Right lobe of liver (tissue), 6 donors: ENCODE measurements around the gene TAOK1. TPM values are rescaled to one million over a fixed set of nuclear protein-coding genes. Genes with fewer than 3 reads are reported as not detected.
A peak's percentile ranks its signal among the peaks of the same experiment; 100 is the strongest.

Experiments used
- ATAC-seq, 4 donors: fragments of 200-7000 bp; cut with Tn5 transposase; one replicate each; pipeline ENCODE4 v1.9.1; 2020; ENCODE audit warnings: mild to moderate bottlenecking in 4 of 4, moderate library complexity in 4 of 4
- DNase-seq, 3 donors: peaks; one replicate each; pipeline ENCODE4 v3.0.0-alpha.2; 2020
- H3K27ac ChIP-seq, 3 donors: fragments of 200-600 bp; one replicate each; pipeline ENCODE4 v1.8.0; 2022
- H3K27me3 ChIP-seq, 2 donors: fragments of 200-600 bp; one replicate each; pipeline ENCODE4 v1.8.0; 2022
- H3K36me3 ChIP-seq, 4 donors: fragments of 200-600 bp; sonication (generic) in 1 of 4; one replicate each; pipeline versions ENCODE4 v1.5.1 to v1.8.0; 2017 to 2022; ENCODE audit warnings: control low read depth in 1 of 4
- H3K4me1 ChIP-seq, 4 donors: fragments of 200-600 bp; sonication (generic) in 1 of 4; one replicate each; pipeline versions ENCODE4 v1.5.1 to v1.8.0; 2017 to 2022; ENCODE audit warnings: control low read depth in 1 of 4
- H3K4me3 ChIP-seq, 3 donors: fragments of 200-600 bp; one replicate each; pipeline ENCODE4 v1.8.0; 2022
- H3K9me3 ChIP-seq, 4 donors: fragments of 200-600 bp; sonication (generic) in 1 of 4; one replicate each; pipeline versions ENCODE4 v1.5.1 to v1.8.0; 2017 to 2022; ENCODE audit warnings: control low read depth in 1 of 4
- CTCF ChIP-seq, 4 donors: fragments of 200-600 bp in 3 of 4; fragments of 450-650 bp in 1 of 4; IDR thresholded peaks; one replicate each; pipeline versions ENCODE4 v1.5.1 to v1.8.0; 2016 to 2022; ENCODE audit warnings: antibody characterized with exemption in 4 of 4, mild to moderate bottlenecking in 2 of 4
- POLR2A ChIP-seq: fragments of 450-650 bp; IDR thresholded peaks from one replicate; pipeline ENCODE4 v1.6.1; 2017; ENCODE audit warnings: antibody characterized with exemption, mild to moderate bottlenecking
- WGBS: methylation state at CpG from one replicate; pipeline ENCODE4 v1.1.6; 2018; ENCODE audit warnings: low coverage, low lambda C conversion rate; ENCODE audit not compliant: insufficient coverage; ENCODE audit errors: missing lambda C conversion rate; 5-methylcytosine and 5-hydroxymethylcytosine counted together
- intact Hi-C, 2 donors: fragments of 100-400 bp; cut with DNase I; formaldehyde crosslinking; loops; one replicate each; pipeline versions ENCODE4 v1.11.2 to v1.14.1; 2022
- total RNA-seq, 6 experiments: library from RNA; depleted of rRNA in 2 of 6; stranded (reverse); fragments of >200 nt in 2 of 6; fragmentation: NEBNext Ultra II Directional in 3 of 6; extraction: Animal tissue kit (Norgen Biotek cat#: 25700) in 3 of 6; gene quantifications; one replicate each; pipeline versions ENCODE4 v1.1.0 to v1.2.4, GENCODE V29; 2016 to 2023
- donor health status: DM: no; HTN: yes; CAD: no.
- donor health status: DM: no; HTN: no; CAD: no.
- donor health status: DM: no; HTN: no; CAD: no.
- donor health status: DM: no; HTN: yes; CAD: no.
- donor health status: DM: no; HTN: yes; CAD: no.

The TAOK1 gene
- total RNA-seq, 6 experiments from 2014 or later = 17.1 to 37.1 (median 21.1) TPM

GRCh38 chr17:29587591-29587990 is 197.4 kb downstream of the TAOK1 start:
- no peak for TF ChIP-seq POLR2A
- TF ChIP-seq CTCF (IDR thresholded peaks at IDR 0.05) = no peak
- ATAC-seq (no peak), DNase-seq (peak in 1 of 3 donors; percentile 12)
- 79% methylated on average over 2 of the region's 6 CpGs for WGBS
- peaks cover 0 to 33% (median 15%) of the 10 kb centered on the region in 4 donors for H3K4me1 ChIP-seq
- no peaks in the 10 kb centered on the region for H3K9me3 ChIP-seq
- peak overlapping the region in 1 of 3 donors; percentile 77 for H3K27ac ChIP-seq
- H3K4me3 ChIP-seq = no peak overlapping the region
- H3K27me3 ChIP-seq = no peaks in the 10 kb centered on the region
- intact Hi-C loops = no loop called here
- H3K36me3 ChIP-seq = no peaks in the 10 kb centered on the region

- WGBS = 26% methylated on average over 7 of the region's 8 CpGs
- DNase-seq (peak in 2 of 3 donors; percentile 13 to 38), ATAC-seq (no peak)
- no peaks in the 10 kb centered on the region for H3K9me3 ChIP-seq
- peak overlapping the region; percentile 26 to 77 (median 55) for H3K27ac ChIP-seq
- no peaks in the 10 kb centered on the region for H3K27me3 ChIP-seq
- peaks cover 0 to 35% (median 16%) of the 10 kb centered on the region in 4 donors for H3K4me1 ChIP-seq
- H3K36me3 ChIP-seq = no peaks in the 10 kb centered on the region
- no peak for TF ChIP-seq POLR2A
- no peak for TF ChIP-seq CTCF (IDR thresholded peaks at IDR 0.05)
- intact Hi-C loops = no loop called here
- H3K4me3 ChIP-seq = peak overlapping the region; percentile 66 to 84 (median 73)
Measured at GRCh38 chr17:29588017-29588561, 197.9 kb downstream of the TAOK1 start.

- TF ChIP-seq CTCF (IDR thresholded peaks at IDR 0.05) (no peak), POLR2A (no peak)
- Histone ChIP-seq H3K4me1 (peaks cover 0 to 35% (median 16%) of the 10 kb centered on the region in 4 donors), H3K27ac (peak overlapping the region; percentile 26 to 77 (median 55)), H3K27me3 (no peaks in the 10 kb centered on the region), H3K4me3 (peak overlapping the region; percentile 66 to 84 (median 73)), H3K36me3 (no peaks in the 10 kb centered on the region), H3K9me3 (no peaks in the 10 kb centered on the region)
- DNase-seq (peak in 1 of 3 donors; percentile 62), ATAC-seq (peak; percentile 5 to 17 (median 8))
- intact Hi-C loops = no loop called here
- 0% methylated on average over 6 of the region's 72 CpGs for WGBS
Measured at GRCh38 chr17:29588562-29589411, 198.6 kb downstream of the TAOK1 start.

- TF ChIP-seq POLR2A (peak; percentile 70), CTCF (IDR thresholded peaks at IDR 0.05) (no peak)
- peak; percentile 89 to 90 (median 90) for DNase-seq
- Histone ChIP-seq H3K27ac (peak within 1 kb of the TSS; percentile 62 to 77 (median 67)), H3K4me1 (peaks cover 0 to 35% (median 16%) of the 10 kb centered on the region in 4 donors), H3K4me3 (peak within 1 kb of the TSS; percentile 66 to 84 (median 73)), H3K36me3 (no peaks in the 10 kb centered on the region), H3K27me3 (no peaks in the 10 kb centered on the region), H3K9me3 (no peaks in the 10 kb centered on the region)
- intact Hi-C loops = no loop called here
- WGBS = 23% methylated on average over 13 of the region's 70 CpGs
- peak; percentile 79 to 93 (median 86) for ATAC-seq
Measured at GRCh38 chr17:29589524-29590410, 199.6 kb downstream of the TAOK1 start, which contains the start of gene GIT1. GIT1 (minus strand) TSS chr17:29589648; CDS start chr17:29589378, 270 bp downstream.
